A673 (cell line): ENCODE measurements around the gene ACP4.

Experiments used
- CTCF ChIP-seq: fragments of 300-800, 200-600 bp; sonication (generic); conservative IDR thresholded peaks from 2 replicates; pipeline ENCODE4 v1.5.1; 2017; ENCODE audit warnings: low read depth, mild to moderate bottlenecking, antibody characterized with exemption, low read length, moderate library complexity, mixed read lengths
- EZH2 ChIP-seq: fragments of 200-600 bp; sonication (generic); IDR thresholded peaks from 2 replicates; pipeline ENCODE4 v1.6.1; 2017; ENCODE audit warnings: borderline replicate concordance, low read depth, mild to moderate bottlenecking, mixed read lengths, antibody characterized with exemption, low read length; ENCODE audit not compliant: poor library complexity, severe bottlenecking

GRCh38 chr19:50777261-50777660 is 13.0 kb upstream of the ACP4 start:
- no peak for TF ChIP-seq CTCF
- TF ChIP-seq EZH2: no peak
